Dendritic cell treated with granulocyte-macrophage colony-stimulating factor and Interleukin-4, amounts not matched to agents 40 ng/mL and 50 ng/mL, for 4 days (primary cell): ENCODE measurements around the gene BIRC2.

Source experiments
- H3K27ac Mint-ChIP-seq: one replicate; pipeline ENCODE4 v1.8.0; 2022; ENCODE audit warnings: mild to moderate bottlenecking, mixed read lengths
- H3K27me3 Mint-ChIP-seq: one replicate; pipeline ENCODE4 v1.8.0; 2022; ENCODE audit warnings: mild to moderate bottlenecking, mixed read lengths
- H3K36me3 Mint-ChIP-seq: one replicate; pipeline ENCODE4 v1.8.0; 2022; ENCODE audit warnings: low read depth, mixed read lengths
- H3K4me1 Mint-ChIP-seq: one replicate; pipeline ENCODE4 v1.8.0; 2022; ENCODE audit warnings: low read depth, mixed read lengths
- H3K4me3 Mint-ChIP-seq: one replicate; pipeline ENCODE4 v1.8.0; 2022; ENCODE audit warnings: mild to moderate bottlenecking, moderate library complexity, mixed read lengths
- H3K9me3 Mint-ChIP-seq: one replicate; pipeline ENCODE4 v1.8.0; 2022; ENCODE audit warnings: mixed read lengths
- intact Hi-C: fragments of 100-400 bp; cut with micrococcal nuclease; formaldehyde crosslinking; loops from one replicate; pipeline ENCODE4 v1.15.0; 2022

BIRC2 gene

GRCh38 chr11:102316346-102316904 lies 30.6 kb upstream of the BIRC2 start:
- H3K4me3 Mint-ChIP-seq, result no peak overlapping the region
- intact Hi-C loops, result loop anchor here (2.0 kb wide), 1 partner anchor 14 kb away; no protein-coding TSS in a partner anchor
- H3K27me3 Mint-ChIP-seq, result no peaks in the 10 kb centered on the region
- peaks cover 22% of the 10 kb centered on the region for H3K36me3 Mint-ChIP-seq
- H3K9me3 Mint-ChIP-seq, result no peaks in the 10 kb centered on the region
- H3K4me1 Mint-ChIP-seq, result peaks cover 51% of the 10 kb centered on the region
- H3K27ac Mint-ChIP-seq, result peak overlapping the region; percentile 92

- no peaks in the 10 kb centered on the region for H3K27me3 Mint-ChIP-seq
- H3K9me3 Mint-ChIP-seq, result no peaks in the 10 kb centered on the region
- H3K4me3 Mint-ChIP-seq, result peak within 1 kb of the TSS; percentile 99
- peaks cover 22% of the 10 kb centered on the region for H3K36me3 Mint-ChIP-seq
- peaks cover 57% of the 10 kb centered on the region for H3K4me1 Mint-ChIP-seq
- peak within 1 kb of the TSS; percentile 92 for H3K27ac Mint-ChIP-seq
- intact Hi-C loops, result loop anchor here (1.0 to 2.0 kb wide), 2 partner anchors 14 to 23 kb away; no protein-coding TSS in a partner anchor
Measured at GRCh38 chr11:102317099-102317767, 29.8 kb upstream of the BIRC2 start, which contains the start of gene BIRC3. Gene BIRC3, plus strand, starts transcription at chr11:102317484. Its CDS starts 7,026 bp downstream, at chr11:102324510.

- H3K9me3 Mint-ChIP-seq, result no peaks in the 10 kb centered on the region
- peaks cover 60% of the 10 kb centered on the region for H3K4me1 Mint-ChIP-seq
- H3K4me3 Mint-ChIP-seq, result peak overlapping the region; percentile 99
- intact Hi-C loops, result loop anchor here (1.0 to 2.0 kb wide), 3 partner anchors 15 to 29 kb away; no protein-coding TSS in a partner anchor
- peaks cover 22% of the 10 kb centered on the region for H3K36me3 Mint-ChIP-seq
- peak overlapping the region; percentile 92 for H3K27ac Mint-ChIP-seq
- H3K27me3 Mint-ChIP-seq, result no peaks in the 10 kb centered on the region
Measured at GRCh38 chr11:102317768-102318103, 29.3 kb upstream of the BIRC2 start.

- no peaks in the 10 kb centered on the region for H3K9me3 Mint-ChIP-seq
- H3K4me3 Mint-ChIP-seq, result peak overlapping the region; percentile 59
- H3K36me3 Mint-ChIP-seq, result peaks cover 22% of the 10 kb centered on the region
- intact Hi-C loops, result loop anchor here (2.0 kb wide), 1 partner anchor 30 kb away; no protein-coding TSS in a partner anchor
- H3K27ac Mint-ChIP-seq, result peak overlapping the region; percentile 92
- H3K27me3 Mint-ChIP-seq, result no peaks in the 10 kb centered on the region
- H3K4me1 Mint-ChIP-seq, result peaks cover 53% of the 10 kb centered on the region
Measured at GRCh38 chr11:102318469-102318868, 28.5 kb upstream of the BIRC2 start.

- H3K9me3 Mint-ChIP-seq, result no peaks in the 10 kb centered on the region
- intact Hi-C loops, result loop anchor here (2.0 kb wide), 1 partner anchor 31 kb away; no protein-coding TSS in a partner anchor
- peaks cover 24% of the 10 kb centered on the region for H3K36me3 Mint-ChIP-seq
- peak overlapping the region; percentile 59 for H3K4me3 Mint-ChIP-seq
- H3K4me1 Mint-ChIP-seq, result peaks cover 45% of the 10 kb centered on the region
- H3K27ac Mint-ChIP-seq, result peak overlapping the region; percentile 92
- H3K27me3 Mint-ChIP-seq, result no peaks in the 10 kb centered on the region
Measured at GRCh38 chr11:102319544-102319943, 27.5 kb upstream of the BIRC2 start.

- no peaks in the 10 kb centered on the region for H3K9me3 Mint-ChIP-seq
- intact Hi-C loops, result no loop called here
- H3K36me3 Mint-ChIP-seq, result peaks cover 28% of the 10 kb centered on the region
- no peaks in the 10 kb centered on the region for H3K27me3 Mint-ChIP-seq
- no peak overlapping the region for H3K4me3 Mint-ChIP-seq
- H3K4me1 Mint-ChIP-seq, result peaks cover 44% of the 10 kb centered on the region
- peak overlapping the region; percentile 63 for H3K27ac Mint-ChIP-seq
Measured at GRCh38 chr11:102320188-102320587, 26.8 kb upstream of the BIRC2 start.

- intact Hi-C loops, result no loop called here
- H3K9me3 Mint-ChIP-seq, result no peaks in the 10 kb centered on the region
- H3K4me3 Mint-ChIP-seq, result no peak overlapping the region
- H3K36me3 Mint-ChIP-seq, result peaks cover 28% of the 10 kb centered on the region
- H3K27me3 Mint-ChIP-seq, result no peaks in the 10 kb centered on the region
- peaks cover 44% of the 10 kb centered on the region for H3K4me1 Mint-ChIP-seq
- H3K27ac Mint-ChIP-seq, result peak overlapping the region; percentile 63
Measured at GRCh38 chr11:102320679-102321078, 26.3 kb upstream of the BIRC2 start.

GRCh38 chr11:102322560-102322959 lies 24.5 kb upstream of the BIRC2 start:
- no peaks in the 10 kb centered on the region for H3K27me3 Mint-ChIP-seq
- intact Hi-C loops, result no loop called here
- peaks cover 30% of the 10 kb centered on the region for H3K36me3 Mint-ChIP-seq
- H3K4me3 Mint-ChIP-seq, result no peak overlapping the region
- H3K9me3 Mint-ChIP-seq, result no peaks in the 10 kb centered on the region
- no peak overlapping the region for H3K27ac Mint-ChIP-seq
- peaks cover 37% of the 10 kb centered on the region for H3K4me1 Mint-ChIP-seq

GRCh38 chr11:102323542-102324251 lies 23.3 kb upstream of the BIRC2 start:
- Mint-ChIP-seq H3K36me3 (peaks cover 33% of the 10 kb centered on the region), H3K27me3 (no peaks in the 10 kb centered on the region), H3K4me3 (no peak overlapping the region), H3K27ac (no peak overlapping the region), H3K4me1 (peaks cover 31% of the 10 kb centered on the region), H3K9me3 (no peaks in the 10 kb centered on the region)
- intact Hi-C loops, result no loop called here

GRCh38 chr11:102325088-102325487 lies 21.9 kb upstream of the BIRC2 start:
- H3K9me3 Mint-ChIP-seq, result no peaks in the 10 kb centered on the region
- peaks cover 18% of the 10 kb centered on the region for H3K4me1 Mint-ChIP-seq
- no peak overlapping the region for H3K27ac Mint-ChIP-seq
- H3K4me3 Mint-ChIP-seq, result no peak overlapping the region
- intact Hi-C loops, result no loop called here
- peaks cover 43% of the 10 kb centered on the region for H3K36me3 Mint-ChIP-seq
- no peaks in the 10 kb centered on the region for H3K27me3 Mint-ChIP-seq

- intact Hi-C loops, result no loop called here
- Mint-ChIP-seq H3K27me3 (no peaks in the 10 kb centered on the region), H3K27ac (no peak overlapping the region), H3K36me3 (peaks cover 66% of the 10 kb centered on the region), H3K4me1 (no peaks in the 10 kb centered on the region), H3K9me3 (no peaks in the 10 kb centered on the region), H3K4me3 (no peak overlapping the region)
Measured at GRCh38 chr11:102328748-102329147, 18.3 kb upstream of the BIRC2 start.

GRCh38 chr11:102330231-102330630 lies 16.8 kb upstream of the BIRC2 start:
- Mint-ChIP-seq H3K9me3 (no peaks in the 10 kb centered on the region), H3K27ac (no peak overlapping the region), H3K4me1 (no peaks in the 10 kb centered on the region), H3K36me3 (peaks cover 66% of the 10 kb centered on the region), H3K4me3 (no peak overlapping the region), H3K27me3 (no peaks in the 10 kb centered on the region)
- intact Hi-C loops, result no loop called here

- no peaks in the 10 kb centered on the region for H3K9me3 Mint-ChIP-seq
- no peak overlapping the region for H3K27ac Mint-ChIP-seq
- intact Hi-C loops, result no loop called here
- H3K4me3 Mint-ChIP-seq, result no peak overlapping the region
- peaks cover 65% of the 10 kb centered on the region for H3K36me3 Mint-ChIP-seq
- no peaks in the 10 kb centered on the region for H3K4me1 Mint-ChIP-seq
- H3K27me3 Mint-ChIP-seq, result no peaks in the 10 kb centered on the region
Measured at GRCh38 chr11:102331341-102331740, 15.7 kb upstream of the BIRC2 start.

GRCh38 chr11:102332611-102332994 lies 14.4 kb upstream of the BIRC2 start:
- Mint-ChIP-seq H3K27ac (no peak overlapping the region), H3K9me3 (no peaks in the 10 kb centered on the region), H3K4me1 (no peaks in the 10 kb centered on the region), H3K27me3 (no peaks in the 10 kb centered on the region), H3K36me3 (peaks cover 61% of the 10 kb centered on the region), H3K4me3 (no peak overlapping the region)
- intact Hi-C loops, result no loop called here
